ENCODE measurements around the gene GTPBP4.

Gene GTPBP4

GRCh38 chr10:945778-946177 is 42.5 kb upstream of the GTPBP4 start:
- TF ChIP-seq CTCF (IDR thresholded peaks at IDR 0.05; ENCODE audit: poor library complexity, severe bottlenecking): no peak
- no peaks in the 10 kb centered on the region for H3K27me3 ChIP-seq (ENCODE audit: insufficient read depth, poor library complexity, severe bottlenecking)
- no peaks in the 10 kb centered on the region for H3K4me1 ChIP-seq (ENCODE audit: insufficient read depth, poor library complexity, severe bottlenecking)
- H3K4me3 ChIP-seq (ENCODE audit: severe bottlenecking): no peak overlapping the region
- ATAC-seq (ENCODE audit: low read depth) (no peak), DNase-seq (ENCODE audit: low spot score) (no peak)
- H3K9me3 ChIP-seq (ENCODE audit: severe bottlenecking): no peaks in the 10 kb centered on the region
- H3K27ac ChIP-seq (ENCODE audit: poor library complexity, severe bottlenecking): no peak overlapping the region
- H3K36me3 ChIP-seq (ENCODE audit: low read depth): no peaks in the 10 kb centered on the region

GRCh38 chr10:947051-947450 is 41.2 kb upstream of the GTPBP4 start:
- no peaks in the 10 kb centered on the region for H3K9me3 ChIP-seq (ENCODE audit: severe bottlenecking)
- no peak overlapping the region for H3K4me3 ChIP-seq (ENCODE audit: severe bottlenecking)
- TF ChIP-seq CTCF (IDR thresholded peaks at IDR 0.05; ENCODE audit: poor library complexity, severe bottlenecking): no peak
- no peaks in the 10 kb centered on the region for H3K36me3 ChIP-seq (ENCODE audit: low read depth)
- no peak overlapping the region for H3K27ac ChIP-seq (ENCODE audit: poor library complexity, severe bottlenecking)
- DNase-seq (ENCODE audit: low spot score): no peak
- no peaks in the 10 kb centered on the region for H3K27me3 ChIP-seq (ENCODE audit: insufficient read depth, poor library complexity, severe bottlenecking)
- H3K4me1 ChIP-seq (ENCODE audit: insufficient read depth, poor library complexity, severe bottlenecking): no peaks in the 10 kb centered on the region
- ATAC-seq (ENCODE audit: low read depth): no peak

GRCh38 chr10:947881-948280 is 40.4 kb upstream of the GTPBP4 start:
- TF ChIP-seq CTCF (IDR thresholded peaks at IDR 0.05; ENCODE audit: poor library complexity, severe bottlenecking): no peak
- no peak for ATAC-seq (ENCODE audit: low read depth)
- no peaks in the 10 kb centered on the region for H3K36me3 ChIP-seq (ENCODE audit: low read depth)
- no peaks in the 10 kb centered on the region for H3K4me1 ChIP-seq (ENCODE audit: insufficient read depth, poor library complexity, severe bottlenecking)
- DNase-seq (ENCODE audit: low spot score): no peak
- no peak overlapping the region for H3K4me3 ChIP-seq (ENCODE audit: severe bottlenecking)
- no peaks in the 10 kb centered on the region for H3K9me3 ChIP-seq (ENCODE audit: severe bottlenecking)
- no peak overlapping the region for H3K27ac ChIP-seq (ENCODE audit: poor library complexity, severe bottlenecking)
- H3K27me3 ChIP-seq (ENCODE audit: insufficient read depth, poor library complexity, severe bottlenecking): no peaks in the 10 kb centered on the region

- no peak overlapping the region for H3K4me3 ChIP-seq (ENCODE audit: severe bottlenecking)
- TF ChIP-seq CTCF (IDR thresholded peaks at IDR 0.05; ENCODE audit: poor library complexity, severe bottlenecking): no peak
- H3K27ac ChIP-seq (ENCODE audit: poor library complexity, severe bottlenecking): no peak overlapping the region
- no peaks in the 10 kb centered on the region for H3K36me3 ChIP-seq (ENCODE audit: low read depth)
- DNase-seq (ENCODE audit: low spot score): no peak
- H3K9me3 ChIP-seq (ENCODE audit: severe bottlenecking): no peaks in the 10 kb centered on the region
- H3K4me1 ChIP-seq (ENCODE audit: insufficient read depth, poor library complexity, severe bottlenecking): no peaks in the 10 kb centered on the region
- ATAC-seq (ENCODE audit: low read depth): no peak
- no peaks in the 10 kb centered on the region for H3K27me3 ChIP-seq (ENCODE audit: insufficient read depth, poor library complexity, severe bottlenecking)
Observed at GRCh38 chr10:948347-948746, 39.9 kb upstream of the GTPBP4 start.

- no peak for DNase-seq (ENCODE audit: low spot score)
- H3K36me3 ChIP-seq (ENCODE audit: low read depth): no peaks in the 10 kb centered on the region
- no peaks in the 10 kb centered on the region for H3K9me3 ChIP-seq (ENCODE audit: severe bottlenecking)
- no peak for ATAC-seq (ENCODE audit: low read depth)
- no peak overlapping the region for H3K27ac ChIP-seq (ENCODE audit: poor library complexity, severe bottlenecking)
- TF ChIP-seq CTCF (IDR thresholded peaks at IDR 0.05; ENCODE audit: poor library complexity, severe bottlenecking): no peak
- H3K4me3 ChIP-seq (ENCODE audit: severe bottlenecking): no peak overlapping the region
- no peaks in the 10 kb centered on the region for H3K27me3 ChIP-seq (ENCODE audit: insufficient read depth, poor library complexity, severe bottlenecking)
- no peaks in the 10 kb centered on the region for H3K4me1 ChIP-seq (ENCODE audit: insufficient read depth, poor library complexity, severe bottlenecking)
Observed at GRCh38 chr10:949446-949845, 38.8 kb upstream of the GTPBP4 start.

Measured in RWPE2 (cell line).